ENCODE data around the gene HNRNPK.

HNRNPK gene

DNA sequence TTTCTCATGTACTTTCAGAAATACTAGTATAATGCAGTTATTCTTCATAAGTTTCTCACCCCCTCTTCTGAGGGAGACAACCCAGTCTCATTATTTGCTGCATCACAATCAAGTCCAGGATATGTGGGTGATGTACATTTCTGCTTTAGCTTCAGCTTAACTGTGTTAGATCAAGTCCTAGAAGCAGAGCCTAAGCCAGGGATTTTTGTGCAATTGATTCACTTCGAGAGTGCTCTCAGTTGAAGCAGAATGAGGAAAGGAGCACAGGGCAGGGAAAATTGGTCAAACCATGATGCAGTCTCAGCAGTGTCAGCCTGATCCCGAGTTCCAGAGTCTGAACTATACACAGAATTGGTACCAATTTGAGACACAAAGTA lies 15.1 kb downstream of the HNRNPK start:
- Mint-ChIP-seq H3K36me3 (ENCODE audit: low read depth) (peaks cover 28% of the 10 kb centered on the region), H3K4me3 (no peak overlapping the region), H3K4me1 (peaks cover 15% of the 10 kb centered on the region), H3K27me3 (ENCODE audit: low read depth, poor library complexity) (no peaks in the 10 kb centered on the region), H3K27ac (peak overlapping the region; percentile 91), H3K9me3 (no peaks in the 10 kb centered on the region)
- DNase-seq = no peak
- TF ChIP-seq, protein P1, sequence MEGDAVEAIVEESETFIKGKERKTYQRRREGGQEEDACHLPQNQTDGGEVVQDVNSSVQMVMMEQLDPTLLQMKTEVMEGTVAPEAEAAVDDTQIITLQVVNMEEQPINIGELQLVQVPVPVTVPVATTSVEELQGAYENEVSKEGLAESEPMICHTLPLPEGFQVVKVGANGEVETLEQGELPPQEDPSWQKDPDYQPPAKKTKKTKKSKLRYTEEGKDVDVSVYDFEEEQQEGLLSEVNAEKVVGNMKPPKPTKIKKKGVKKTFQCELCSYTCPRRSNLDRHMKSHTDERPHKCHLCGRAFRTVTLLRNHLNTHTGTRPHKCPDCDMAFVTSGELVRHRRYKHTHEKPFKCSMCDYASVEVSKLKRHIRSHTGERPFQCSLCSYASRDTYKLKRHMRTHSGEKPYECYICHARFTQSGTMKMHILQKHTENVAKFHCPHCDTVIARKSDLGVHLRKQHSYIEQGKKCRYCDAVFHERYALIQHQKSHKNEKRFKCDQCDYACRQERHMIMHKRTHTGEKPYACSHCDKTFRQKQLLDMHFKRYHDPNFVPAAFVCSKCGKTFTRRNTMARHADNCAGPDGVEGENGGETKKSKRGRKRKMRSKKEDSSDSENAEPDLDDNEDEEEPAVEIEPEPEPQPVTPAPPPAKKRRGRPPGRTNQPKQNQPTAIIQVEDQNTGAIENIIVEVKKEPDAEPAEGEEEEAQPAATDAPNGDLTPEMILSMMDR (IDR thresholded peaks at IDR 0.05) = no peak

DNA sequence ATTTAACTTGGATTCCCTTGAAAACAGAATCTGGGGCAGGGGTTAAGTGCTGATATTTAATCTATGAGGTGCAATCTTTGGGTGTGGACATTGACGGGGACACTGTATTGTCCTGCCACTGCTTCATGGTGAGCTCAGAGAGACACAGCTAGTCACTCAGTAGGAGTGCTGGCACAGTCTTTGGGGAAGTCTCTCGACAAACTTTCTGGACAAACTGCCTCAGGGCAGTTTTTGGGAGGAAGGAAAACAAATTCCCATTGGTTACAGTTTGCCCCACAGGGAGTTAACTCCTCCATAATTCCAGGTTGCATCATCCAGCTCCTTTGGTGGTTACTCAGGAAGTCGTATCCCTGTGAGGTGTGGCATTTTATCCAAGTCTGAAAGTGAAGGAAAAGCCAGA lies 17.9 kb downstream of the HNRNPK start:
- peaks cover 30% of the 10 kb centered on the region for H3K4me1 Mint-ChIP-seq
- no peak overlapping the region for H3K4me3 Mint-ChIP-seq
- TF ChIP-seq, protein P1 (IDR thresholded peaks at IDR 0.05) = no peak
- peaks cover 3% of the 10 kb centered on the region for H3K9me3 Mint-ChIP-seq
- peaks cover 3% of the 10 kb centered on the region for H3K36me3 Mint-ChIP-seq (ENCODE audit: low read depth)
- H3K27ac Mint-ChIP-seq = no peak overlapping the region
- no peak for DNase-seq
- no peaks in the 10 kb centered on the region for H3K27me3 Mint-ChIP-seq (ENCODE audit: low read depth, poor library complexity)

DNA sequence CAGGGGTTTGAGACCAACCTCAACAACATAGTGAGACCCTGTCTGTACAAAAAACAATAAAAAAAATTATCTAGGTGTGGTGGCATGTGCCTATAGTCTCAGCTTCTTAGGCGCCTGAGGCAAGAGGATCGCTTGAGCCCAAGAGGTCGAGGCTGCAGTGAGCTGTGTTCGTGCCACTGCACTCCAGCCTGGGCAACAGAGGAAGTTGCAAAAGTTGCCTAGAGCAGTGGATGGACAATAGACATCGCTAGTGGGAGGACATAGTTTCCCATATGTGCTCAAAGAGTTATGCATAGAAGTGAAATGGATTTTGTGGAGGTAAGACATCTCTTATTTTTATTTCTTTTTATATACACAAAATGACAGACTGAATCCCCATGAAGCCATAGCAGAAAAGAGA lies 19.0 kb downstream of the HNRNPK start:
- Mint-ChIP-seq H3K27me3 (ENCODE audit: low read depth, poor library complexity) (peaks cover 5% of the 10 kb centered on the region), H3K36me3 (ENCODE audit: low read depth) (no peaks in the 10 kb centered on the region), H3K4me3 (no peak overlapping the region), H3K4me1 (peaks cover 30% of the 10 kb centered on the region), H3K27ac (peak overlapping the region; percentile 45), H3K9me3 (peaks cover 6% of the 10 kb centered on the region)
- TF ChIP-seq, protein P1 (IDR thresholded peaks at IDR 0.05) = no peak
- DNase-seq = no peak

DNA sequence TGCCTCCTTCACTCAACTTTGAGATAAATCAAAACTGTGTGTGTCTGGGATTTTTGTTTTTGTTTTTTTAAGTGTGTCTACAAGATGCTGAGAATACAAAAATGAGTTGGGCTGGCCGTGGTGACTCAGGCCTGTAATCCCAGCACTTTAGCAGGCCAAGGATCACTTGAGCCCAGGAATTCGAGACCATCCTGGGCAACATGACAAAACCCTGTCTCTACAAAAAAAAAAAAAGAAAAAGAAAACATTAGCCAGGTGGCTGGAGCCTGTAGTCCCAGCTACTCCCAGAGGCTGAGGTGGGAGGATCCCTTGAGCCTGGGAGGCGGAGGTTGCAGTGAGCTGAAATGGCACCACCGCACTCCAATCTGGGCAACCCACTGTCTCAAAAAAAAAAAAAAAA lies 21.0 kb downstream of the HNRNPK start:
- H3K27me3 Mint-ChIP-seq (ENCODE audit: low read depth, poor library complexity) = peaks cover 5% of the 10 kb centered on the region
- TF ChIP-seq, protein P1 (IDR thresholded peaks at IDR 0.05) = no peak
- H3K4me1 Mint-ChIP-seq = peaks cover 31% of the 10 kb centered on the region
- peak; percentile 35 for DNase-seq
- H3K4me3 Mint-ChIP-seq = peak overlapping the region; percentile 35
- H3K9me3 Mint-ChIP-seq = peaks cover 6% of the 10 kb centered on the region
- peaks cover 3% of the 10 kb centered on the region for H3K36me3 Mint-ChIP-seq (ENCODE audit: low read depth)
- peak overlapping the region; percentile 98 for H3K27ac Mint-ChIP-seq

DNA sequence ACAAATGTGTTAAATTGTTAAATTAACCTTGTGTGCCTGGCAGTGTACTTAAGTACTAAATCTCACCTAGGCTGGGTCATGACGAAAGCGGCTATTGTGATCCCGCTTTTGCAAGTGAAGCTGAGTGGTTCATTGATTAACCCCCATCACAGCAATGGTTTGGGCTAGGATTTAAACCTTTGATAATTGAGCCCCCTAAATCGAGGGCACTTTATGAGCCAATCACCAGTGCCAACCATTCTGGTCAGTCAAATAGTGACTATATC lies 22.8 kb downstream of the HNRNPK start:
- Mint-ChIP-seq H3K36me3 (ENCODE audit: low read depth) (peaks cover 5% of the 10 kb centered on the region), H3K27me3 (ENCODE audit: low read depth, poor library complexity) (peaks cover 5% of the 10 kb centered on the region), H3K9me3 (peaks cover 6% of the 10 kb centered on the region), H3K4me1 (peaks cover 31% of the 10 kb centered on the region), H3K27ac (no peak overlapping the region), H3K4me3 (peak overlapping the region; percentile 86)
- DNase-seq = no peak
- TF ChIP-seq, protein P1 (IDR thresholded peaks at IDR 0.05) = no peak

DNA sequence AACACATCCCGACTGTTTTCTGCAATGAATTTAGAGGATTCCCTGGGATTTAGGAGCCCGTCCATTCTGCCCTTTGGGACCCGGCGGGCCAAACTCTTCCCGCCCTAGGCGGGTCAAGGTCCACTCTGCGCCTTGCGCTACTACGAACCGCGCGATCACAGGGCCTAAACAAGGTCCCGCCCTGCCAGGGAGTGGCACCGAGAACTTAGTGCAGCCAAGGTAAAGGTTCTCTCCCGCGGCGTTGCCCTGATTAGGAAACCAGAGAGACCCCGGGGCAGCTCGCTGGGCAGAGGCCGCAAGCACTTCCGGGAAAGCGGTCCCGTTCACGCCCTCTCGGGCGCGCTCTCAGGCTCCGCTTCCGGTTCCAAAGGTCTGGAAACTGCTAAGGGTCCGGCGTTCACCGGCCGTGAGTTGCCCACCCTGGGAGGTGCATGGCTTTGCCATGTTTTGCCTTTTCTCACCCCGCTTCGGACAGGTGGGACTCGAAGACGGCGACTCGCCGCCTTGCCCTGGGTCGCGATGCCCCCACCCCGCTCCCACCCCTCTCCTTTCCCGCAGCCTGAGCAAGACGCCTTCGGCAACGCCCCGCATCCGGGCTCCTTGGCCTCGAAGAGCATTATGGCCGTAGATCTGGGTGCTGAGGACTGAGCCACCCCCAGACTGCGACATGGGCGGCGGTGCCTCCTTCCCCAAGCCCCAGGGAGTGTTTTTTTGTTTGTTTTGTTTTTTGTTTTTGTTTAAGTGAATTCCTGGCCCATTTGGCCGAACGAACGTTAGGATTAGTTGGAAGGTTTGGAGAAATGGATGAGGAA lies 23.4 kb downstream of the HNRNPK start:
- H3K4me3 Mint-ChIP-seq = peak overlapping the region; percentile 86
- TF ChIP-seq, protein P1 (IDR thresholded peaks at IDR 0.05) = no peak
- peaks cover 5% of the 10 kb centered on the region for H3K27me3 Mint-ChIP-seq (ENCODE audit: low read depth, poor library complexity)
- DNase-seq = peak; percentile 39
- peaks cover 5% of the 10 kb centered on the region for H3K36me3 Mint-ChIP-seq (ENCODE audit: low read depth)
- peaks cover 31% of the 10 kb centered on the region for H3K4me1 Mint-ChIP-seq
- peak overlapping the region; percentile 74 for H3K27ac Mint-ChIP-seq
- H3K9me3 Mint-ChIP-seq = peaks cover 6% of the 10 kb centered on the region

Measured in nephron progenitor cell (in vitro differentiated cells).